GM12878 (cell line): ENCODE measurements around the gene PLCB4. TPM values are rescaled to one million over a fixed set of nuclear protein-coding genes. Genes with fewer than 3 reads are reported as not detected.

Source experiments
- ATAC-seq: fragments of 200-7000 bp; cut with Tn5 transposase; 3 replicates; pipeline ENCODE4 v1.9.1; 2020; ENCODE audit warnings: mild to moderate bottlenecking, moderate library complexity
- BruUV-seq: library from RNA; stranded (reverse); fragments of 400-500 nt; replicated peaks from 2 replicates; lab custom pipeline; 2021; lab: Mats Ljungman, UMichigan
- CTCF ChIA-PET: fragments of 300-600 bp; sonication (Branson Sonifier 250); formaldehyde crosslinking; extraction: SDS; loops from one replicate; lab custom pipeline; 2021; ENCODE audit warnings: inconsistent platforms; lab: Yijun Ruan, JAX
- POLR2A ChIA-PET: fragments of 350-600 bp; formaldehyde crosslinking; extraction: SDS; loops from one replicate; lab custom pipeline; 2021; ENCODE audit warnings: inconsistent platforms; lab: Charles Lee
- RAD21 ChIA-PET: fragments of 300-600 bp; sonication (Branson Sonifier 250); formaldehyde crosslinking; loops from one replicate; lab custom pipeline; 2023; ENCODE audit warnings: antibody characterized with exemption; ENCODE audit not compliant: unreplicated experiment; lab: Charles Lee
- SMC1A ChIA-PET: fragments of 300-600 bp; sonication (Branson Sonifier 250); formaldehyde crosslinking; loops from one replicate; lab custom pipeline; 2023; ENCODE audit not compliant: unreplicated experiment, uncharacterized antibody; lab: Charles Lee
- DNase-seq: peaks from one replicate; pipeline ENCODE4 v3.0.0-alpha.2; 2011; ENCODE audit warnings: low read depth, low spot score
- FAIRE-seq: peaks from 3 replicates; lab custom pipeline; 2011; peaks lifted over from hg19 to GRCh38; lab: Jason Lieb, UNC
- H2AFZ ChIP-seq: 2 replicates; pipeline ENCODE4 v1.6.0; 2011; ENCODE audit warnings: low read depth, low read length, control low read depth; ENCODE audit not compliant: control insufficient read depth
- H3K27ac ChIP-seq: 2 replicates; pipeline ENCODE4 v1.5.1; 2011; ENCODE audit warnings: control low read depth; ENCODE audit not compliant: control insufficient read depth, insufficient read depth
- H3K27me3 ChIP-seq, 2 experiments: replicated peaks in 1 of 2; 2 replicates each; pipeline versions ENCODE4 v1.6.0 to v1.6.1; 2011; ENCODE audit warnings: low read length in 1 of 2; ENCODE audit not compliant: control insufficient read depth in 2 of 2, insufficient read depth in 2 of 2
- H3K36me3 ChIP-seq, 2 experiments: 2 replicates each; pipeline ENCODE4 v1.5.1; 2011; ENCODE audit warnings: low read length in 1 of 2; ENCODE audit not compliant: control insufficient read depth in 2 of 2, insufficient read depth in 2 of 2
- H3K4me1 ChIP-seq: 2 replicates; pipeline ENCODE4 v1.6.1; 2011; ENCODE audit warnings: mild to moderate bottlenecking, low read length, moderate library complexity, mixed read lengths; ENCODE audit not compliant: control insufficient read depth, insufficient read depth
- H3K4me2 ChIP-seq: 2 replicates; pipeline ENCODE4 v1.6.0; 2011; ENCODE audit warnings: control low read depth; ENCODE audit not compliant: control insufficient read depth, insufficient read depth
- H3K4me3 ChIP-seq: fragments of 200-600 bp; sonication (generic); 2 replicates; pipeline ENCODE4 v1.5.1; 2016
- H3K79me2 ChIP-seq: 2 replicates; pipeline ENCODE4 v1.6.0; 2011; ENCODE audit warnings: low read length; ENCODE audit not compliant: control insufficient read depth, insufficient read depth
- H3K9ac ChIP-seq: 2 replicates; pipeline ENCODE4 v1.8.0; 2011; ENCODE audit warnings: low read length, control low read depth, mixed read lengths; ENCODE audit not compliant: control insufficient read depth, insufficient read depth
- H3K9me3 ChIP-seq: replicated peaks from 3 replicates; pipeline ENCODE4 v1.5.1; 2011; ENCODE audit warnings: mild to moderate bottlenecking, low read length; ENCODE audit not compliant: control insufficient read depth, insufficient read depth
- H4K20me1 ChIP-seq: 2 replicates; pipeline ENCODE4 v1.6.0; 2011; ENCODE audit not compliant: control insufficient read depth, insufficient read depth
- ASH2L ChIP-seq: fragments of 300-600, 200-600 bp; sonication (generic); IDR thresholded peaks from 2 replicates; pipeline ENCODE4 v1.6.1; 2017; ENCODE audit warnings: low read depth, mild to moderate bottlenecking, borderline replicate concordance
- EZH2 ChIP-seq: IDR thresholded peaks from 2 replicates; pipeline ENCODE4 v1.6.1; 2012; ENCODE audit warnings: low read depth, mild to moderate bottlenecking, control low read depth, inconsistent platforms, low read length, borderline replicate concordance; ENCODE audit not compliant: control insufficient read depth
- NR2C2 ChIP-seq: IDR thresholded peaks from 2 replicates; pipeline ENCODE4 v1.6.1; 2011; ENCODE audit warnings: borderline replicate concordance, low read depth; ENCODE audit not compliant: control insufficient read depth, insufficient read length
- POLR2A ChIP-seq: IDR thresholded peaks from 2 replicates; pipeline ENCODE4 v1.6.1; 2011; ENCODE audit warnings: low read depth, mild to moderate bottlenecking, low read length
- POLR2AphosphoS2 ChIP-seq: IDR thresholded peaks from 2 replicates; pipeline ENCODE4 v1.6.1; 2011; ENCODE audit warnings: low read depth, mild to moderate bottlenecking, low read length, improper control_type of control experiment, moderate library complexity
- REST ChIP-seq: IDR thresholded peaks from 2 replicates; pipeline ENCODE4 v1.6.1; 2012; ENCODE audit warnings: mild to moderate bottlenecking, low read depth, low read length
- STAT1 ChIP-seq: fragments of 450-650 bp; conservative IDR thresholded peaks from 2 replicates; pipeline ENCODE4 v1.6.1; 2014; ENCODE audit warnings: antibody characterized with exemption, mild to moderate bottlenecking
- ZNF384 ChIP-seq: IDR thresholded peaks from 2 replicates; pipeline ENCODE4 v1.6.1; 2012; ENCODE audit warnings: low read depth, mild to moderate bottlenecking, low read length, improper control_type of control experiment, borderline replicate concordance
- WGBS: methylation state at CpG from one replicate; pipeline ENCODE4 v1.1.6; 2016; ENCODE audit warnings: low lambda C conversion rate; ENCODE audit not compliant: insufficient replicate concordance, insufficient coverage; ENCODE audit errors: missing lambda C conversion rate; 5-methylcytosine and 5-hydroxymethylcytosine counted together
- in situ Hi-C: fragments of 300-500 bp; cut with MboI; formaldehyde crosslinking; loops from 9 replicates; pipeline ENCODE4 v1.14.3; 2018; ENCODE audit warnings: mixed read lengths
- intact Hi-C: fragments of 100-400 bp; cut with micrococcal nuclease; formaldehyde crosslinking; loops from one replicate; pipeline ENCODE4 v1.14.2; 2022; ENCODE audit not compliant: unreplicated experiment
- polyA plus RNA-seq, 11 experiments: library from polyadenylated mRNA; depleted of rRNA in 4 of 11; unstranded in 6 of 11; stranded (reverse) in 5 of 11; fragments of >200 nt; fragmentation: Nextera tagmentation in 4 of 11; fragmentation: Illumina TruSeq in 1 of 11; extraction: Ambion mirVana in 4 of 11; extraction: Trizol in 1 of 11; gene quantifications; 1 replicate in 1 of 11; 2 replicates in 10 of 11; pipeline versions ENCODE4 v1.2.1 to v1.2.3, GENCODE V29; 2011 to 2016; ENCODE audit warnings: inconsistent platforms in 2 of 11, missing spikeins in 2 of 11, low read depth in 1 of 11
- total RNA-seq, 4 experiments: library from RNA; depleted of rRNA in 3 of 4; stranded (reverse); fragments of >200 nt in 3 of 4; fragmentation: Illumina TruSeq in 1 of 4; extraction: Trizol in 1 of 4; gene quantifications; 2 replicates each; pipeline versions ENCODE4 v1.2.1 to v1.2.3, GENCODE V29; 2013 to 2021

Gene PLCB4
- total and polyA plus RNA-seq, 10 of the 15 experiments (the other 5 are each of a cell fraction or from before 2014, with no cell fraction given): not detected

- no peaks in the 10 kb centered on the region for H3K27me3 ChIP-seq
- no TSS peak for BruUV-seq
- in situ Hi-C loops (no loop called here), intact Hi-C loops (no loop called here)
- H3K9me3 ChIP-seq: no peaks in the 10 kb centered on the region
- H3K4me2 ChIP-seq: no peak overlapping the region
- RAD21 ChIA-PET: no interaction called here
- no peak overlapping the region for H2AFZ ChIP-seq
- no peaks in the 10 kb centered on the region for H3K4me1 ChIP-seq
- ATAC-seq: no peak
- no peaks in the 10 kb centered on the region for H3K36me3 ChIP-seq
- SMC1A ChIA-PET: no interaction called here
- no peak overlapping the region for H3K9ac ChIP-seq
- CTCF ChIA-PET: interaction anchor here (0.6 kb wide), 1 partner anchor 9 kb away, joined by 3 read pairs; no protein-coding TSS in a partner anchor
- no peaks in the 10 kb centered on the region for H4K20me1 ChIP-seq
- WGBS: 10% methylated on average over 5 of the region's 5 CpGs
- no peaks in the 10 kb centered on the region for H3K79me2 ChIP-seq
- TF ChIP-seq ASH2L: no peak
- POLR2A ChIA-PET: no interaction called here
- DNase-seq: no peak
- H3K4me3 ChIP-seq: no peak overlapping the region
- no peak overlapping the region for H3K27ac ChIP-seq
- no peak for FAIRE-seq
Observed at GRCh38 chr20:9210356-9210755, 141.5 kb downstream of the PLCB4 start.

GRCh38 chr20:9211016-9211760 lies 142.3 kb downstream of the PLCB4 start:
- Histone ChIP-seq H3K4me3 (no peak overlapping the region), H4K20me1 (no peaks in the 10 kb centered on the region)
- TF ChIP-seq POLR2A: no peak
- TF ChIP-seq NR2C2: no peak
- TF ChIP-seq ZNF384: no peak
- TF ChIP-seq REST: no peak
- no peak for TF ChIP-seq EZH2
- TF ChIP-seq STAT1: no peak
- no peak for TF ChIP-seq POLR2AphosphoS2
- TF ChIP-seq, all 136 proteins: peak for 0
- ChIA-PET SMC1A (no interaction called here), CTCF (no interaction called here), RAD21 (no interaction called here), POLR2A (no interaction called here)
- no peak for DNase-seq
- H3K9ac ChIP-seq: no peak overlapping the region
- 28% methylated on average over 4 of the region's 4 CpGs for WGBS
- FAIRE-seq: no peak
- in situ Hi-C loops: no loop called here
- H3K4me2 ChIP-seq: no peak overlapping the region
- H3K27me3 ChIP-seq: no peaks in the 10 kb centered on the region
- no peaks in the 10 kb centered on the region for H3K4me1 ChIP-seq
- no TSS peak for BruUV-seq
- H2AFZ ChIP-seq: no peak overlapping the region
- intact Hi-C loops: no loop called here
- H3K27ac ChIP-seq: no peak overlapping the region
- no peaks in the 10 kb centered on the region for H3K9me3 ChIP-seq
- ATAC-seq: no peak
- H3K36me3 ChIP-seq: no peaks in the 10 kb centered on the region
- no peaks in the 10 kb centered on the region for H3K79me2 ChIP-seq
